Ovary (tissue), 9 donors: Measurements from ENCODE around the gene TBPL1. TPM values are rescaled to one million over a fixed set of nuclear protein-coding genes. Genes with fewer than 3 reads are reported as not detected.

ENCODE experiments used
- DNase-seq, 5 donors: peaks; one replicate each; pipeline ENCODE4 v3.0.0-alpha.2; 2019 to 2020
- H3K27ac ChIP-seq, 2 donors: fragments of 200-600 bp; one replicate each; pipeline versions ENCODE4 v1.5.1 to v1.8.0; 2019 to 2022
- H3K27me3 ChIP-seq: fragments of 200-600 bp; one replicate; pipeline ENCODE4 v1.8.0; 2022
- H3K36me3 ChIP-seq: fragments of 200-600 bp; sonication (generic); one replicate; pipeline ENCODE4 v1.5.1; 2019
- H3K4me1 ChIP-seq: one replicate; pipeline ENCODE4 v1.8.1; 2013; ENCODE audit warnings: mild to moderate bottlenecking, moderate library complexity; ENCODE audit not compliant: insufficient read depth
- H3K4me3 ChIP-seq: fragments of 200-600 bp; sonication (generic); one replicate; pipeline ENCODE4 v1.5.1; 2017
- H3K9me3 ChIP-seq, 2 donors: fragments of 200-600 bp in 1 of 2; sonication (generic) in 1 of 2; one replicate each; pipeline versions ENCODE4 v1.5.1 to v1.8.1; 2013 to 2019; ENCODE audit warnings: mild to moderate bottlenecking in 1 of 2, moderate library complexity in 1 of 2
- EP300 ChIP-seq: sonication (generic); formaldehyde crosslinking; IDR thresholded peaks from one replicate; pipeline ENCODE4 v1.6.1; 2017; ENCODE audit warnings: antibody characterized with exemption
- POLR2A ChIP-seq: fragments of 450-650 bp; IDR thresholded peaks from one replicate; pipeline ENCODE4 v1.6.1; 2017; ENCODE audit warnings: antibody characterized with exemption, mild to moderate bottlenecking, moderate library complexity
- WGBS, 3 donors: extraction: QIAGEN DNeasy Blood & Tissue Kit in 1 of 3; methylation state at CpG; one replicate each; pipeline versions ENCODE4 v1.1.5 to v1.1.7; 2013 to 2017; 5-methylcytosine and 5-hydroxymethylcytosine counted together
- intact Hi-C, 4 donors: fragments of 100-400 bp; cut with DNase I; formaldehyde crosslinking; loops; one replicate each; pipeline versions ENCODE4 v1.11.0 to v1.15.1; 2022 to 2023
- polyA plus RNA-seq, 2 donors: library from polyadenylated mRNA; stranded (reverse); fragments of 200-250 nt in 1 of 2; fragments of 350-450 nt in 1 of 2; fragmentation: Illumina TruSeq in 1 of 2; extraction: RNeasy Lipid Tissue Mini Kit (QIAGEN cat#74804) in 1 of 2; gene quantifications; one replicate each; pipeline ENCODE4 v1.2.3, GENCODE V29; 2013 to 2014
- total RNA-seq, 7 donors: library from RNA; depleted of rRNA in 2 of 7; stranded (reverse); fragments of >200 nt in 2 of 7; fragmentation: NEBNext Ultra II Directional in 3 of 7; extraction: Animal tissue kit (Norgen Biotek cat#: 25700) in 3 of 7; gene quantifications; one replicate each; pipeline versions ENCODE4 v1.1.0 to v1.2.4, GENCODE V29; 2016 to 2023
- TF ChIP-seq, protein P1 (sequence below), 3 donors: fragments of 450-650 bp in 2 of 3; fragments of 200-600 bp in 1 of 3; IDR thresholded peaks; one replicate each; pipeline versions ENCODE4 v1.5.1 to v1.8.0; 2016 to 2022; ENCODE audit warnings: antibody characterized with exemption in 3 of 3, mild to moderate bottlenecking in 1 of 3
- donor health status: DM: no; HTN: no; CAD: no; lungs with moderate emphysema.
- donor health status: DM: no; HTN: no; CAD: no.
- donor health status: Bipolar disorder and iron deficiency.
- donor health status: DM: yes; HTN: yes; CAD: no.
- donor health status: DM: no; HTN: no; CAD: no.
- donor health status: DM: yes; HTN: yes; CAD: no.

TBPL1 gene
- total and polyA plus RNA-seq, 9 donors = 13.3 to 25.2 (median 18.6) TPM

GRCh38 chr6:134020968-134021367 is 67.9 kb downstream of the TBPL1 start:
- Histone ChIP-seq H3K27ac (no peak overlapping the region), H3K4me3 (no peak overlapping the region), H3K36me3 (no peaks in the 10 kb centered on the region), H3K4me1 (no peaks in the 10 kb centered on the region), H3K27me3 (no peaks in the 10 kb centered on the region), H3K9me3 (no peaks in the 10 kb centered on the region)
- 49 to 65% (median 60%) methylated on average over 4 of the region's 4 CpGs for WGBS, 3 donors
- no peak for DNase-seq
- intact Hi-C loops = no loop called here
- no peak for TF ChIP-seq POLR2A
- no peak for TF ChIP-seq EP300
- TF ChIP-seq, protein P1, sequence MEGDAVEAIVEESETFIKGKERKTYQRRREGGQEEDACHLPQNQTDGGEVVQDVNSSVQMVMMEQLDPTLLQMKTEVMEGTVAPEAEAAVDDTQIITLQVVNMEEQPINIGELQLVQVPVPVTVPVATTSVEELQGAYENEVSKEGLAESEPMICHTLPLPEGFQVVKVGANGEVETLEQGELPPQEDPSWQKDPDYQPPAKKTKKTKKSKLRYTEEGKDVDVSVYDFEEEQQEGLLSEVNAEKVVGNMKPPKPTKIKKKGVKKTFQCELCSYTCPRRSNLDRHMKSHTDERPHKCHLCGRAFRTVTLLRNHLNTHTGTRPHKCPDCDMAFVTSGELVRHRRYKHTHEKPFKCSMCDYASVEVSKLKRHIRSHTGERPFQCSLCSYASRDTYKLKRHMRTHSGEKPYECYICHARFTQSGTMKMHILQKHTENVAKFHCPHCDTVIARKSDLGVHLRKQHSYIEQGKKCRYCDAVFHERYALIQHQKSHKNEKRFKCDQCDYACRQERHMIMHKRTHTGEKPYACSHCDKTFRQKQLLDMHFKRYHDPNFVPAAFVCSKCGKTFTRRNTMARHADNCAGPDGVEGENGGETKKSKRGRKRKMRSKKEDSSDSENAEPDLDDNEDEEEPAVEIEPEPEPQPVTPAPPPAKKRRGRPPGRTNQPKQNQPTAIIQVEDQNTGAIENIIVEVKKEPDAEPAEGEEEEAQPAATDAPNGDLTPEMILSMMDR (IDR thresholded peaks at IDR 0.05) = no peak

DNA sequence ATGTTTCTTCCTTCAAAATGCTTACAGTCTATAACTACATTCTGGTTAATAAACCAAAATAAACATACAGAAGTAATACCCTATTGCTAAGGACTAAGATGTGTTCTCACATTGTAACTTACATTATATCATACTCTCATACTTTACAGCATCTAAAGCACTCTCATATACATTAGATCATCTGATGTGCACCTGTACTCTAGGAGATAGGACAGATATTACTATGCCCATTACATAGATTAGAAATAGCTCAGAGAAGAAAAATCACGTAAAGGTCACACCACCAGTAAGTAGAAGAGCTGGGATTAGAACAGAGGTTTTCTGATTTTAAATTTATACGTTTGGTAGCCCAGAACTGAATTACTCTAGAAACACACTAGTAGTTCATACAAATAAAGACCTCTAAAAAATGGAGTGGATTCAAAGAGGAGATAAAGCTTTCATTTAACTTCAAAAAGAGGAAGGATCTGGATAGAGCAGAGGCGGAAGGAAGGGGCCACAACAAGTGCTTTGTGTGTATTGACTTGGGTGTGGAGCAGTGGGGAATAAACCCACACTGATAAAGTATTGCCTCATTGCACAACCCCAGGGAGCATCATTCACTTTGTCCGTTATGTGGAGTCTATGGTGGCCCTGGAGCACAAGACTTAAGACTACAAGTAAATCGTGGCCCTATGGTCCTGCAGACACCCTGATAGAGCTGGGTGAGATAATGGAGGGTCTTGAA is 68.5 kb downstream of the TBPL1 start:
- Histone ChIP-seq H3K27ac (no peak overlapping the region), H3K27me3 (no peaks in the 10 kb centered on the region), H3K9me3 (no peaks in the 10 kb centered on the region), H3K4me1 (no peaks in the 10 kb centered on the region), H3K36me3 (no peaks in the 10 kb centered on the region), H3K4me3 (no peak overlapping the region)
- no peak for DNase-seq
- TF ChIP-seq EP300 (no peak), POLR2A (no peak)
- TF ChIP-seq, protein P1 (IDR thresholded peaks at IDR 0.05) = no peak
- intact Hi-C loops = no loop called here
- 93 to 95% (median 94%) methylated on average over 5 of the region's 5 CpGs for WGBS, 3 donors

- no peak overlapping the region for H3K4me3 ChIP-seq
- H3K4me1 ChIP-seq = no peaks in the 10 kb centered on the region
- DNase-seq = no peak
- H3K27ac ChIP-seq = no peak overlapping the region
- H3K9me3 ChIP-seq = no peaks in the 10 kb centered on the region
- H3K27me3 ChIP-seq = no peaks in the 10 kb centered on the region
- WGBS, 3 donors = 57 to 72% (median 60%) methylated on average over 3 of the region's 3 CpGs
- no peaks in the 10 kb centered on the region for H3K36me3 ChIP-seq
- TF ChIP-seq, protein P1 (IDR thresholded peaks at IDR 0.05) = no peak
- TF ChIP-seq EP300 = no peak
- no peak for TF ChIP-seq POLR2A
- intact Hi-C loops = no loop called here
These were observed 69.6 kb downstream of the TBPL1 start for GRCh38 chr6:134022650-134023049.

DNA sequence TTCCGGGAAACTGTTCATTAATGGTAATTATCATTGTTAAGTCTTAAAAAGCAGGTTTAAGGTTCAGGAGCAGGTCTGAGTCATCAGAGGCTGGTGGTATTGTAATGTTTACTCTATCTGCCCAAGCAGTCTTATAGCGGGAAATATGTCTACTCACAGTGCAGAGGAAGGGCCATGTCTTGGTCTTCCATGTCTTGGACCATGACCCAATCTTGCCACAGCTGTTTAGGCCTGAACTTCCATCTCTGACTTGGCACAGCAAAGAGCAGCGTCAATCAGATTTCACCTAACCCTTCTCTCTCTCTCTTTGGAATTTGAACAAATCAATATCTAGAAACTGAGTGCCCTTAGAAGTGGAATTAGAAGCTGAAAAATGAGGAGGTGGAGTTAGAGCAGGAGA is 73.6 kb downstream of the TBPL1 start:
- no peaks in the 10 kb centered on the region for H3K36me3 ChIP-seq
- no peaks in the 10 kb centered on the region for H3K27me3 ChIP-seq
- no peak for TF ChIP-seq EP300
- no peak for TF ChIP-seq POLR2A
- TF ChIP-seq, protein P1 (IDR thresholded peaks at IDR 0.05) = no peak
- intact Hi-C loops = no loop called here
- H3K27ac ChIP-seq = no peak overlapping the region
- DNase-seq = no peak
- 93 to 96% (median 94%) methylated on average over 3 of the region's 3 CpGs for WGBS, 3 donors
- H3K9me3 ChIP-seq = no peaks in the 10 kb centered on the region
- H3K4me3 ChIP-seq = no peak overlapping the region
- no peaks in the 10 kb centered on the region for H3K4me1 ChIP-seq
